CD4-positive, alpha-beta T cell (primary cell): Measurements from ENCODE around the gene OXT. TPM values are rescaled to one million over a fixed set of nuclear protein-coding genes. Genes with fewer than 3 reads are reported as not detected.
"Not testable (repeated sequence)": the region's sequence is repeated elsewhere in the genome, so short reads cannot be mapped to it uniquely, and the experiment has no call there.

ENCODE experiments used
- ATAC-seq: fragments of 200-7000 bp; cut with Tn5 transposase; one replicate; pipeline ENCODE4 v1.10.0; 2022; ENCODE audit warnings: mild to moderate bottlenecking; ENCODE audit not compliant: poor library complexity
- CTCF ChIA-PET: fragments of 350-600 bp; sonication (Branson Sonifier 250); formaldehyde crosslinking; loops from one replicate; lab custom pipeline; 2021; ENCODE audit warnings: antibody characterized with exemption, inconsistent platforms; lab: Charles Lee
- POLR2A ChIA-PET: fragments of 350-600 bp; sonication (Branson Sonifier 250); formaldehyde crosslinking; loops from one replicate; lab custom pipeline; 2021; ENCODE audit warnings: antibody characterized with exemption, inconsistent platforms; lab: Charles Lee
- DNase-seq, 14 experiments: peaks; one replicate each; pipeline ENCODE4 v3.0.0-alpha.2; 2013 to 2020; ENCODE audit warnings: mixed read lengths in 2 of 14
- H3K27ac ChIP-seq, 2 donors: one replicate each; pipeline versions ENCODE4 v1.5.1 to v1.7.0; 2013; ENCODE audit warnings: low read length in 2 of 2, low read depth in 1 of 2, mild to moderate bottlenecking in 1 of 2
- H3K27me3 ChIP-seq, 2 experiments: 1 replicate in 1 of 2; 2 replicates in 1 of 2; pipeline versions ENCODE4 v1.6.1 to v1.7.0; 2013; ENCODE audit warnings: low read length in 2 of 2, control low read depth in 1 of 2, mild to moderate bottlenecking in 1 of 2, moderate library complexity in 1 of 2; ENCODE audit not compliant: insufficient read depth in 2 of 2, control insufficient read depth in 1 of 2
- H3K36me3 ChIP-seq: one replicate; pipeline ENCODE4 v1.6.1; 2013; ENCODE audit warnings: low read length, control low read depth; ENCODE audit not compliant: insufficient read depth
- H3K4me1 ChIP-seq: one replicate; pipeline ENCODE4 v1.6.1; 2013; ENCODE audit warnings: low read length, control low read depth; ENCODE audit not compliant: insufficient read depth
- H3K4me3 ChIP-seq: one replicate; pipeline ENCODE4 v1.5.1; 2013; ENCODE audit warnings: mild to moderate bottlenecking, low read length, moderate library complexity
- H3K9me3 ChIP-seq, 2 experiments: 1 replicate in 1 of 2; 2 replicates in 1 of 2; pipeline versions ENCODE4 v1.6.1 to v1.7.0; 2013; ENCODE audit warnings: low read length in 2 of 2, mild to moderate bottlenecking in 2 of 2, control low read depth in 1 of 2, moderate library complexity in 1 of 2; ENCODE audit not compliant: control insufficient read depth in 1 of 2, insufficient read depth in 1 of 2
- H3K27ac Mint-ChIP-seq: one replicate; pipeline ENCODE4 v1.8.0; 2020; ENCODE audit warnings: mixed read lengths
- H3K27me3 Mint-ChIP-seq: one replicate; pipeline ENCODE4 v1.8.0; 2021; ENCODE audit warnings: mixed read lengths
- H3K36me3 Mint-ChIP-seq: one replicate; pipeline ENCODE4 v1.8.0; 2021; ENCODE audit warnings: low read depth, mixed read lengths
- H3K4me1 Mint-ChIP-seq: one replicate; pipeline ENCODE4 v1.8.0; 2021; ENCODE audit warnings: low read depth, mixed read lengths
- H3K4me3 Mint-ChIP-seq: one replicate; pipeline ENCODE4 v1.8.0; 2020; ENCODE audit warnings: mild to moderate bottlenecking, mixed read lengths
- H3K9me3 Mint-ChIP-seq: one replicate; pipeline ENCODE4 v1.8.0; 2020; ENCODE audit warnings: mixed read lengths
- intact Hi-C, 2 experiments: fragments of 100-400 bp; cut with DNase I in 1 of 2; cut with micrococcal nuclease in 1 of 2; formaldehyde crosslinking; loops; one replicate each; pipeline versions ENCODE4 v1.15.1 to v1.9.0; 2023 to 2025; cut with DNase I, micrococcal nuclease
- total RNA-seq, 174 experiments: library from RNA in 2 of 174; stranded (reverse) in 2 of 174; gene quantifications; one replicate each; pipeline ENCODE4 v1.2.3 and lab custom pipeline; 2021 to 2026
- TF ChIP-seq, protein P1 (sequence below): fragments of 200-600 bp; IDR thresholded peaks from one replicate; pipeline ENCODE4 v1.8.0; 2022; ENCODE audit warnings: antibody characterized with exemption, mild to moderate bottlenecking

Gene OXT
- total RNA-seq, 2 experiments from 2014 or later: 1.1 to 1.6 TPM

DNA sequence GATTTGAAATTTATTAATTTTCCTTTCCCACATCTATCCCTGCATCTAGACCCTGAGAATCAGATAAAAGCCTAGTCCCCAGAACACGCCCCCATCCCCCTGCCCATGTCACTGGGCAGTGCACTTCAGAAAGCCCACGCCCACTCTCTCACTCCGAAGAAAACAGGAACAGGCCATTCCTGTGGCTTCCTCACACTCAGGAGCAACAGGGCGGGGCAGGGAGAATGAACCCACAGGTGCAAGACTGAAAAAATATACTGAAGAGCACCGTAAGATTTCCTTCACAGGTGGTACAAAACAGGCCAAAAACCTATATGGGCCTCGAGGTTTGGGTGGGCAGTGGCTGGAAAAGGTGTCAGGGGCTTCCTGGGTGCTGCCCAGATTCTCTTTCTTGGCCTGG, 3.4 kb downstream of the OXT start:
- peaks cover 38% of the 10 kb centered on the region for H3K4me1 ChIP-seq
- H3K9me3 Mint-ChIP-seq: no peaks in the 10 kb centered on the region
- peaks cover 37% of the 10 kb centered on the region for H3K4me1 Mint-ChIP-seq
- H3K4me3 ChIP-seq: no peak overlapping the region
- no peaks in the 10 kb centered on the region for H3K36me3 Mint-ChIP-seq
- POLR2A ChIA-PET: interaction anchor here (6.6 kb wide), 1 partner anchor 19 kb away, joined by 48 read pairs; no protein-coding TSS in a partner anchor
- H3K27ac Mint-ChIP-seq: no peak overlapping the region
- H3K27ac ChIP-seq: no peak overlapping the region
- peaks cover 4% of the 10 kb centered on the region for H3K27me3 Mint-ChIP-seq
- intact Hi-C loops: loop anchor here (5.0 kb wide), 3 partner anchors 82 to 132 kb away; partner anchors contain the start of genes FASTKD5 (in 1 of the 2), ITPA (in 1 of the 2), LZTS3 (in 1 of the 2) and UBOX5 (in 1 of the 2)
- H3K36me3 ChIP-seq: no peaks in the 10 kb centered on the region
- TF ChIP-seq, protein P1, sequence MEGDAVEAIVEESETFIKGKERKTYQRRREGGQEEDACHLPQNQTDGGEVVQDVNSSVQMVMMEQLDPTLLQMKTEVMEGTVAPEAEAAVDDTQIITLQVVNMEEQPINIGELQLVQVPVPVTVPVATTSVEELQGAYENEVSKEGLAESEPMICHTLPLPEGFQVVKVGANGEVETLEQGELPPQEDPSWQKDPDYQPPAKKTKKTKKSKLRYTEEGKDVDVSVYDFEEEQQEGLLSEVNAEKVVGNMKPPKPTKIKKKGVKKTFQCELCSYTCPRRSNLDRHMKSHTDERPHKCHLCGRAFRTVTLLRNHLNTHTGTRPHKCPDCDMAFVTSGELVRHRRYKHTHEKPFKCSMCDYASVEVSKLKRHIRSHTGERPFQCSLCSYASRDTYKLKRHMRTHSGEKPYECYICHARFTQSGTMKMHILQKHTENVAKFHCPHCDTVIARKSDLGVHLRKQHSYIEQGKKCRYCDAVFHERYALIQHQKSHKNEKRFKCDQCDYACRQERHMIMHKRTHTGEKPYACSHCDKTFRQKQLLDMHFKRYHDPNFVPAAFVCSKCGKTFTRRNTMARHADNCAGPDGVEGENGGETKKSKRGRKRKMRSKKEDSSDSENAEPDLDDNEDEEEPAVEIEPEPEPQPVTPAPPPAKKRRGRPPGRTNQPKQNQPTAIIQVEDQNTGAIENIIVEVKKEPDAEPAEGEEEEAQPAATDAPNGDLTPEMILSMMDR: no peak
- peak overlapping the region; percentile 4 for H3K4me3 Mint-ChIP-seq
- CTCF ChIA-PET: interaction anchor here (1.4 kb wide), 1 partner anchor 21 kb away, joined by 4 read pairs; no protein-coding TSS in a partner anchor
- ATAC-seq (no peak), DNase-seq (no peak)
- H3K9me3 ChIP-seq: peaks cover 0 to 7% of the 10 kb centered on the region in 2 experiments
- no peaks in the 10 kb centered on the region for H3K27me3 ChIP-seq

DNA sequence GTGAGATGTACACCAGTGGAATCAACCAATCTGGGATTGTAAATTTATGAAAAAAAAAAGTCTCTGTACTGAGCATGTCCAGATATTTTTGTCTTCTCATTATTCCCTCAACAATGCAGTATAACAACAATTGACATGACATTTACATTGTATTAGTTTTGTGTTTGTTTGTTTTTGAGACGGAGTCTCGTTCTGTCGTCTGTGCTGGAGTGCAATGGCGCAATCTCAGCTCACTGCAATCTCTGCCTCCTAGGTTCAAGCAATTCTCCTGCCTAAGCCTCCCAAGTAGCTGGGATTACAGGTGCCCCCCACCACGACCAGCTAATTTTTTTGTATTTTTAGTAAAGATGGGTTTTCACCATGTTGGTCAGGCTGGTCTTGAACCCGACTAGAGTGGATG, 3.9 kb downstream of the OXT start:
- H3K36me3 ChIP-seq, H3K27ac ChIP-seq, DNase-seq, H3K27ac Mint-ChIP-seq, H3K9me3 Mint-ChIP-seq, H3K27me3 ChIP-seq, H3K36me3 Mint-ChIP-seq, H3K4me3 ChIP-seq, H3K27me3 Mint-ChIP-seq, H3K4me3 Mint-ChIP-seq, H3K9me3 ChIP-seq, CTCF ChIA-PET, ATAC-seq: not testable (repeated sequence)
- intact Hi-C loops: loop anchor here in 1 of 2 experiments (5.0 kb wide), 1 partner anchor 82 kb away; the partner anchor contains the start of genes FASTKD5 and UBOX5
- POLR2A ChIA-PET: interaction anchor here (6.6 kb wide), 1 partner anchor 18 kb away, joined by 48 read pairs; no protein-coding TSS in a partner anchor
- peaks cover 38% of the 10 kb centered on the region for H3K4me1 ChIP-seq
- H3K4me1 Mint-ChIP-seq: peaks cover 37% of the 10 kb centered on the region

DNA sequence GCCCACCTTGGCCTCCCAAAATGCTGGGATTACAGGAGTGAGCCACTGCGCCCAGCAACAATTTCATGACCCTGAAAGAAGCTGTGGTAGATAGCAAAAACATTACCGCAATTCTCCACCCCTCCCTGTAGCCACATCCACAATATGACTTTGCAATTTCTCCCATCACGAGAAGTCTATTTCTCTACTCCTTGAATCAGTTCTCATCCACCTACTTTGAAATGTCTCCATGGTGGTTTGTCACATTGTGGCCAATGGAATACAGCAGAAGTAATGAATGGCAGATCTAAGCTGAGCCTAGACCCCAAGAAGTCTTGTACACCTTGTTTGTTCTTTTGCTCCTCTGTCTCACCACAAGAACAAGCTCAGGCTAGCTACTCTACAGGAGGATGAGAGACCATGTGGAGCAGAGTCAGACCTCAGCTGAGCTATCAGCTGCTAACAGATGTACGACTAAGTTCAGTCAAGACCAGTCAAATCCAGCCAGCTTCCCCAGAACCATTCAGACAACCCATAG, 6.3 kb downstream of the OXT start:
- TF ChIP-seq, protein P1: no peak
- Mint-ChIP-seq H3K4me3 (peak overlapping the region; percentile 54), H3K4me1 (peaks cover 30% of the 10 kb centered on the region), H3K27ac (peak overlapping the region; percentile 63), H3K36me3 (no peaks in the 10 kb centered on the region), H3K27me3 (peaks cover 29% of the 10 kb centered on the region), H3K9me3 (no peaks in the 10 kb centered on the region)
- ATAC-seq (peak; percentile 60), DNase-seq (peak in 2 of 14 experiments; percentile 33 to 41)
- intact Hi-C loops: loop anchor here in 1 of 2 experiments (1.0 to 5.0 kb wide), 2 partner anchors 15 to 80 kb away; partner anchors contain the start of genes FASTKD5 and UBOX5
- Histone ChIP-seq H3K4me1 (peaks cover 25% of the 10 kb centered on the region), H3K4me3 (no peak overlapping the region), H3K27ac (no peak overlapping the region), H3K27me3 (peaks cover 17 to 18% of the 10 kb centered on the region in 2 experiments), H3K36me3 (no peaks in the 10 kb centered on the region), H3K9me3 (peaks cover 0 to 2% of the 10 kb centered on the region in 2 experiments)
- ChIA-PET POLR2A (interaction anchor here (0.7 to 6.6 kb wide), 12 partner anchors 11 to 80 kb away, joined by 3 to 48 read pairs (median 4); partner anchors contain the start of gene MRPS26), CTCF (interaction anchor here (0.5 to 2.6 kb wide), 7 partner anchors 9 to 38 kb away, joined by 3 to 9 read pairs (median 5); no protein-coding TSS in a partner anchor)
